Keratinocyte (primary cell): ENCODE data around the gene ARMC9. TPM values are rescaled to one million over a fixed set of nuclear protein-coding genes. Genes with fewer than 3 reads are reported as not detected.

Experiments used
- DNase-seq: peaks from one replicate; pipeline ENCODE4 v3.0.0-alpha.2; 2011; ENCODE audit warnings: low read depth, missing footprints, low spot score
- FAIRE-seq: peaks from 2 replicates; lab custom pipeline; 2011; peaks lifted over from hg19 to GRCh38; lab: Jason Lieb, UNC
- H2AFZ ChIP-seq: 2 replicates; pipeline ENCODE4 v1.6.0; 2012; ENCODE audit warnings: low read length, control low read depth, inconsistent platforms; ENCODE audit not compliant: control insufficient read depth
- H3K27ac ChIP-seq: 2 replicates; pipeline ENCODE4 v1.5.1; 2011; ENCODE audit warnings: low read length; ENCODE audit not compliant: control insufficient read depth, insufficient read depth
- H3K27me3 ChIP-seq: 3 replicates; pipeline ENCODE4 v1.6.0; 2011; ENCODE audit warnings: low read length; ENCODE audit not compliant: control insufficient read depth, insufficient read depth; ENCODE audit errors: extremely low read depth
- H3K36me3 ChIP-seq, 2 experiments: 2 replicates in 1 of 2; 3 replicates in 1 of 2; pipeline ENCODE4 v1.5.1; 2011; ENCODE audit warnings: low read length in 2 of 2, mild to moderate bottlenecking in 1 of 2; ENCODE audit not compliant: control insufficient read depth in 2 of 2, insufficient read depth in 2 of 2; ENCODE audit errors: extremely low read depth in 1 of 2
- H3K4me1 ChIP-seq: 3 replicates; pipeline ENCODE4 v1.5.1; 2011; ENCODE audit warnings: low read length; ENCODE audit not compliant: control insufficient read depth, insufficient read depth; ENCODE audit errors: extremely low read depth
- H3K4me2 ChIP-seq: 3 replicates; pipeline ENCODE4 v1.6.0; 2011; ENCODE audit warnings: low read depth, low read length; ENCODE audit not compliant: control insufficient read depth, insufficient read depth; ENCODE audit errors: extremely low read depth
- H3K4me3 ChIP-seq, 3 experiments: fragments of 200-600 bp in 1 of 3; sonication (generic) in 1 of 3; 2 replicates in 2 of 3; 3 replicates in 1 of 3; pipeline ENCODE4 v1.5.1; 2011 to 2016; ENCODE audit warnings: low read length in 3 of 3, mild to moderate bottlenecking in 3 of 3, control low read depth in 2 of 3, inconsistent platforms in 1 of 3, low read depth in 1 of 3, mixed read lengths in 1 of 3, mixed run types in 1 of 3, moderate library complexity in 1 of 3; ENCODE audit not compliant: control insufficient read depth in 2 of 3, insufficient read depth in 2 of 3; ENCODE audit errors: extremely low read depth in 1 of 3
- H3K79me2 ChIP-seq: 2 replicates; pipeline ENCODE4 v1.6.0; 2012; ENCODE audit warnings: low read length; ENCODE audit not compliant: control insufficient read depth, insufficient read depth
- H3K9ac ChIP-seq: 3 replicates; pipeline ENCODE4 v1.6.0; 2011; ENCODE audit warnings: low read length; ENCODE audit not compliant: control insufficient read depth, insufficient read depth; ENCODE audit errors: extremely low read depth
- H3K9me1 ChIP-seq: 3 replicates; pipeline ENCODE4 v1.6.0; 2011; ENCODE audit warnings: low read length; ENCODE audit not compliant: control insufficient read depth, insufficient read depth; ENCODE audit errors: extremely low read depth
- H3K9me3 ChIP-seq: 2 replicates; pipeline ENCODE4 v1.5.1; 2012; ENCODE audit warnings: low read depth, low read length; ENCODE audit not compliant: control insufficient read depth
- H4K20me1 ChIP-seq: 3 replicates; pipeline ENCODE4 v1.6.0; 2011; ENCODE audit warnings: low read length; ENCODE audit not compliant: control insufficient read depth, insufficient read depth; ENCODE audit errors: extremely low read depth
- EZH2 ChIP-seq: IDR thresholded peaks from one replicate; pipeline ENCODE4 v1.6.1; 2012; ENCODE audit warnings: inconsistent platforms, mild to moderate bottlenecking, low read length, moderate library complexity
- dilution Hi-C: fragments of 300-500 bp; cut with MboI; formaldehyde crosslinking; loops from one replicate; pipeline ENCODE4 v1.7.0; 2020; ENCODE audit warnings: low sequenced_read_pairs; ENCODE audit not compliant: extremely low pct_ligation_motif_present
- polyA plus RNA-seq, 5 experiments: library from polyadenylated mRNA; depleted of rRNA in 3 of 5; stranded (reverse) in 3 of 5; stranded (forward) in 1 of 5; unstranded in 1 of 5; fragments of >200 nt; gene quantifications; 1 replicate in 1 of 5; 2 replicates in 3 of 5; 3 replicates in 1 of 5; pipeline versions ENCODE4 v1.2.1 to v1.2.3, GENCODE V29; 2011 to 2012; ENCODE audit warnings: missing spikeins in 2 of 5, low read depth in 1 of 5, low replicate concordance in 1 of 5
- TF ChIP-seq, protein P1 (sequence below), 3 experiments: IDR thresholded peaks in 1 of 3; conservative IDR thresholded peaks in 1 of 3; optimal IDR thresholded peaks in 1 of 3; 2 replicates in 2 of 3; 3 replicates in 1 of 3; pipeline versions ENCODE3 to v1.5.1; 2011; ENCODE audit warnings: low read length in 3 of 3, mild to moderate bottlenecking in 3 of 3, moderate library complexity in 2 of 3, control low read depth in 1 of 3, inconsistent platforms in 1 of 3; ENCODE audit not compliant: insufficient read depth in 2 of 3; ENCODE audit errors: extremely low read depth in 1 of 3

Gene ARMC9
- polyA plus RNA-seq, 1 donor (not counting 4 experiments of a cell fraction or from before 2014, with no cell fraction given): 16.2 TPM

DNA sequence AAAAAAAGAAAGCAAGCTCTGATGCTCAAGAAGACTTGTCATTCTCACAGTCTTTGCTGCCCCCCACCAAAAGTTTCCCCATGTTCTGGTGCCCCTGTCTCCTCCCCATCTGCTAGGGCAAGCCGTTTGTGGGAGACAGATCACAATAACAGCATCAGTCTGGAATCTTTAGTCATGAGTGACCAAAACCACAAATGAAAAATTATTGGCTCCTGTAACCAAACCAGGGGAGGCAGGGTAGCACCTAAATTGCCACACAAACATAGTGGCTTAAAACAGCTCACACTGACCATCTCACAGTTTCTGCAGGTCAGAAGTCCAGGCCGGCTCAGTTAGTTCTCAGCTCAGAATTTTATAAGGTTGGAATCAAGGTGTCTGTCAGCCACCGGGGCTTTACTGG, 188.0 kb downstream of the ARMC9 start:
- H3K9me3 ChIP-seq: peaks cover 8% of the 10 kb centered on the region
- no peaks in the 10 kb centered on the region for H3K4me1 ChIP-seq
- H3K79me2 ChIP-seq: no peaks in the 10 kb centered on the region
- no peak overlapping the region for H3K4me2 ChIP-seq
- no peak for DNase-seq
- no peak overlapping the region for H2AFZ ChIP-seq
- H3K36me3 ChIP-seq: no peaks in the 10 kb centered on the region
- H3K4me3 ChIP-seq: no peak overlapping the region
- no peak overlapping the region for H3K9ac ChIP-seq
- peak; percentile 13 for FAIRE-seq
- dilution Hi-C loops: no loop called here
- no peak for TF ChIP-seq EZH2
- TF ChIP-seq, protein P1, sequence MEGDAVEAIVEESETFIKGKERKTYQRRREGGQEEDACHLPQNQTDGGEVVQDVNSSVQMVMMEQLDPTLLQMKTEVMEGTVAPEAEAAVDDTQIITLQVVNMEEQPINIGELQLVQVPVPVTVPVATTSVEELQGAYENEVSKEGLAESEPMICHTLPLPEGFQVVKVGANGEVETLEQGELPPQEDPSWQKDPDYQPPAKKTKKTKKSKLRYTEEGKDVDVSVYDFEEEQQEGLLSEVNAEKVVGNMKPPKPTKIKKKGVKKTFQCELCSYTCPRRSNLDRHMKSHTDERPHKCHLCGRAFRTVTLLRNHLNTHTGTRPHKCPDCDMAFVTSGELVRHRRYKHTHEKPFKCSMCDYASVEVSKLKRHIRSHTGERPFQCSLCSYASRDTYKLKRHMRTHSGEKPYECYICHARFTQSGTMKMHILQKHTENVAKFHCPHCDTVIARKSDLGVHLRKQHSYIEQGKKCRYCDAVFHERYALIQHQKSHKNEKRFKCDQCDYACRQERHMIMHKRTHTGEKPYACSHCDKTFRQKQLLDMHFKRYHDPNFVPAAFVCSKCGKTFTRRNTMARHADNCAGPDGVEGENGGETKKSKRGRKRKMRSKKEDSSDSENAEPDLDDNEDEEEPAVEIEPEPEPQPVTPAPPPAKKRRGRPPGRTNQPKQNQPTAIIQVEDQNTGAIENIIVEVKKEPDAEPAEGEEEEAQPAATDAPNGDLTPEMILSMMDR (optimal IDR thresholded peaks at IDR 0.05 in 1 of 3, IDR thresholded peaks at IDR 0.05 in 1 of 3, conservative IDR thresholded peaks at IDR 0.05 in 1 of 3; ENCODE audit: extremely low read depth in 1 of 3, insufficient read depth in 2 of 3, low read length in 3 of 3): no peak
- no peaks in the 10 kb centered on the region for H3K9me1 ChIP-seq
- H3K27me3 ChIP-seq: no peaks in the 10 kb centered on the region
- no peak overlapping the region for H3K27ac ChIP-seq
- no peaks in the 10 kb centered on the region for H4K20me1 ChIP-seq

DNA sequence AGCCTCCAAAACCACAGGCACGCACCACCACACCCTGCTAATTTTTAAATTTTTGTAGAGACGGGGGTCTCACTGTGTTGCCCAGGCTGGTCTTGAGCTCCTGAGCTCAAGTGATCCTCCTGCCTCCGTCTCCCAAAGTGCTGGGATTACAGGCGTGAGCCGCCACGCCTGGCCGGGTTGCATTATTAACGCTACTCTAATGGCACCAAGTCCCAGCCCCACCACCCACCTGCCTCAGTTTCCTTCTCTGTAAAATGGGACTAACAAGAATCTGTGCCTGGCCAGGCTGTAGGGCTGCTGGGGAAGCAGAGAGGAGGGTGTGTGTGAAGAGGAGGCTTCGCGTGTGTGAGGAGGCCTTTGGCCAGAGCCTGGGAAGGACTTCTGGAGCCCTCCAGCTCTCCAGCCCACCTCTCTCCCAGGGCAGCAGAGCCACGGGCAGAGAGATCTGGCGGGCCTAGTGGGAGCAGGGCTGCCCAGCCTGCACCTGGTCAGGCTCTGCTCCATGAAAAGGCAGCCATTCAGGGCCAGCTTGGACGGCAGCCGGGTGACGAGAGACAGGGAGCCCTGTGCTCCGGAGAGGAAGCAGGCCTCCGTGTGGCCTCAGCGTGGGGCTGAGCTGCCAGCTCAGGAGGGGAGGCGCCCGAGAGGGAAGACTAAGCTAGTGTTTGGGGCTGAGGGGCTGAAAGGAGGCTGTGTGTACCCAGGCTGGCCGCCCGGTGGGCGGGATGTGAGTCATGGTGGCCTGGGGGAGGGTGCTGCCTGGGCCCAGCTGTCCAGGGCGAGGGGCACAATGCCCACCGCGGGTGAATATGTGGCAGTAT, 189.7 kb downstream of the ARMC9 start:
- Histone ChIP-seq H3K4me2 (no peak overlapping the region), H4K20me1 (no peaks in the 10 kb centered on the region), H2AFZ (no peak overlapping the region), H3K79me2 (no peaks in the 10 kb centered on the region), H3K27me3 (no peaks in the 10 kb centered on the region), H3K36me3 (no peaks in the 10 kb centered on the region), H3K9me1 (no peaks in the 10 kb centered on the region), H3K9ac (no peak overlapping the region), H3K9me3 (peaks cover 8% of the 10 kb centered on the region), H3K27ac (no peak overlapping the region), H3K4me3 (no peak overlapping the region), H3K4me1 (no peaks in the 10 kb centered on the region)
- dilution Hi-C loops: no loop called here
- no peak for TF ChIP-seq EZH2
- TF ChIP-seq, protein P1 (optimal IDR thresholded peaks at IDR 0.05 in 1 of 3, IDR thresholded peaks at IDR 0.05 in 1 of 3, conservative IDR thresholded peaks at IDR 0.05 in 1 of 3; ENCODE audit: extremely low read depth in 1 of 3, insufficient read depth in 2 of 3, low read length in 3 of 3): no peak
- FAIRE-seq: no peak
- DNase-seq: no peak
